NCI-H748 (cell line): ENCODE data around the gene PBX4.
"Not testable (repeated sequence)": the region's sequence is repeated elsewhere in the genome, so short reads cannot be mapped to it uniquely, and the experiment has no call there.

ENCODE experiments used
- DNase-seq: peaks from one replicate; lab custom pipeline; 2025; ENCODE audit not compliant: unreplicated experiment; lab: John Stamatoyannopoulos, UW

The PBX4 gene

DNA sequence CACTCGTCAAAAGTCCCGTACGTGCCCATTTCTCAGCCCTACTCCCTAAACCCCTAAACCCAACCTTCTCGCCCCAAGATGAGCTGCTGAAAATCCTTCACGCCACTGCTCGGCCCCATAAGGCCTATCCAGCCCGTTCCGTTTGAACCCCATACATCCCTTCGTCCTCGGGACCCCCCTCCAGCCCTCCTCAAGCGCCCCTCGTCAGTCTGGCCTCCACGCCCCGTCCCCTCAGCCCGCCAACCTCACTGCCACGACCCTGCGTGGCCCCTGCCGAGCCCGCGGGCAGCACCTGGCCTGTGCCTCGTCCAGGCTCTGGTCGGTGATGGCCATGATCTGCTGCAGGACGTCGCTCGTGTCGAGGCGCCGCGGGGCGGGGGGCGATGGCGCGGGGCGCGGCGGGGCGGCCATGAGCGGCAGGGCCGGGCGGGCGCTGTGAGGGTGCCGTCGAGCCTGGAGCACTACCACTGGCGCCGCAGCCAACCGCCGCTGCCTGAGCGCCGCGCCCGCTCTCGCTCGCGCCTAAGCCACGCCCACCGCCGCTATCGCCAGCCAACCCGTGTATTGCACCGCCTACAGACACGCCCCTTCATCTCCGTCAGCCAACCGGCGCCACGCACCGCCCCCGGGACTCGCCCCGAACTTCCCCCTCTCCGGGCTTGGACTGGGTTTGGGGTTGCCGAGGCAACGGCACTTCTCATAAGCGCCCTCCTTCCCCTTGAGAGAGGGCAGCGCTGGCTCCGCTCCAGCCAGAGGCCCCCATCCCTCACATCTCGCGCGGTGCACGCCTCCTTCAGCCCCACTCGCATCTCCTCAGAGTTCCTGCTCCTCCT, at the start of gene PBX4:
Gene PBX4, minus strand, starts transcription at position 469 of the 833 bp plus-strand sequence. Its CDS starts 58 bp downstream, at position 411.
- peak; percentile 99 for DNase-seq

DNA sequence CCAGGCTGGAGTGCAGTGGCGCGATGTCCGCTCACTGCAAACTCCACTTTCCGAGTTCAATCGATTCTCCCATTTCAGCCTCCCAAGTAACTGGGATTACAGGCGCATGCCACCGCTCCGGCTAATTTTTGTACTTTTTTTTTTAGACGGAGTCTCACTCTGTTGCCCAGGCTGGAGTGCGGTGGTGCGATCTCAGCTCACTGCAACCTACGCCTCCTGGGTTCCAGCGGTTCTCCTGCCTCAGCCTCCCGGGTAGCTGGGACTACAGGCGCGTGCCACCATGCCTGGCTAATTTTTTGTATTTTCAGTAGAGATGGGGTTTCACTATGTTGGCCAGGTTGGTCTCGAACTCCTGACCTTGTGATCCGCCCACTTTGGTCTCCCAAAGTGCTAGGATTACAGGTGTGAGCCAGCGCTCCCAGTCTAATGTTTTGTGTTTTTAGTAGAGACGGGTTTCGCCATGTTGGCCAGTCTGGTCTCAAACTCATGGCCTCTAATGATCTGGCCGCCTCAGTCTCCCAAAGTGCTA, 47.0 kb upstream of the PBX4 start:
- not testable (repeated sequence) for DNase-seq

DNA sequence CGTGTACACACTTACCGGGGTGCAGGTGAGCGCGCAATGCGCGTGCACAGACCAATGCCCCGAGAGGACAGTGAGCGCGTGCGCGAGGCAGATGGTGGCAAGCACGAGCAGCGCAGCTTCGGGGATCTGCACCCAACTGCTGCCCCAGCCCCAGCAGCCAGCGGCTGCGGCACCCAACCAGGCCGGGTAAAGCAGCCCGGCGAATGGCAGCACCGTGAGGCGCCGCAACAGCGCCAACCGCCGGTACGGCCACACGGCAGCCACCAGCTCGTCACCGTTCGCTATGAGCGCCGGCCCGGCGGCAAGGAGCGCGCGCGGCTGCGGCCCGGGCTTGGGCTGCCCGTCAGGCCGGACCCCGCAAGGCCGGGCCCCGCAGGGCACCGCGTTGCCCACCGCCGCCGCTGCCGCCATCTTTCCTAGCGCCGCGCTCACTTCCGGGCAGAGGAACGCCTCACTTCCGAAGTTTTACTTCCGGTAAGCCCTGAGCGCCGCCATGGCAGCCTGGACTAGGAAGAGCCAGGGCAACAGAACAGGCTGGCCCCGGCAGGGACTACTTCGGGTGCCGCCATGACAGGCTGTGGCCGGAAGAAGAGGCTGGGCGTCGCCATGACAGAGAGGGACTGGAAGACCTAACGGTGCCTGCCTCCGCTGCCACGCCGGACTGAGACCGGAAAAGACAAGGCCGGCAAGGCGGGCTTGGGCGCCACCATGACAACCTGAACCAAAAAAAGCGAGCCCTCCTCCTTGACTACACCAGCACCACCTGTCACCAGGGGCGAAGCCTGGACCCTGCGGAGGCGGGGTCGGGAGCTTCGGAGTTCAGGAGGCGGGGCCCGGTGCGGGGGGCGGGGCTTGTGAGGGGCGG, 45.0 kb upstream of the PBX4 start, which contains the start of gene ATP13A1:
Gene ATP13A1, minus strand, starts transcription at position 421 of the 865 bp plus-strand sequence. Its CDS starts 10 bp downstream, at position 411.
- peak; percentile 99 for DNase-seq

GRCh38 chr19:19662871-19663255, 44.4 kb upstream of the PBX4 start:
- no peak for DNase-seq

DNA sequence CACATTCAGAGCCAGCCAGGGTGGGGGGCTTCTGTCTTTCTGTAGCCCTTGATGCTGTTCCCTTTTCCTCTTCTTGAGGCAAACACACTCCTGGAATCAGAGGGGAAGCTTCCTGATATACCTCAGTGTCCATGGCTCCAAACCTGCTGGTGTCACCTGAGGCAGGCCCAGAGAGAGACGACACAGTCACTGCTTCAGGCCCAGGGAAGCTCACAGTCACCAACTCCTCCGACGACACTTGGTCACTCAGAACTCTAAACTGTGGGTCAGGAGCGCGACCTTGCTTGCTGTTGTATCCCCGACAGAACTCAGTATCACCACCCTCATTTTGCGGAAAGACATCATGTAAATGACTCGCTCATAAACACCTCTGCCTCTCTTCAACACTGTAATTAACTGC, 43.9 kb upstream of the PBX4 start:
- no peak for DNase-seq

- no peak for DNase-seq
These were observed 43.3 kb upstream of the PBX4 start for GRCh38 chr19:19661675-19662251.

- DNase-seq = no peak
These were observed 42.7 kb upstream of the PBX4 start for GRCh38 chr19:19661141-19661674.

- no peak for DNase-seq
These were observed 41.3 kb upstream of the PBX4 start for GRCh38 chr19:19659646-19660245.

DNA sequence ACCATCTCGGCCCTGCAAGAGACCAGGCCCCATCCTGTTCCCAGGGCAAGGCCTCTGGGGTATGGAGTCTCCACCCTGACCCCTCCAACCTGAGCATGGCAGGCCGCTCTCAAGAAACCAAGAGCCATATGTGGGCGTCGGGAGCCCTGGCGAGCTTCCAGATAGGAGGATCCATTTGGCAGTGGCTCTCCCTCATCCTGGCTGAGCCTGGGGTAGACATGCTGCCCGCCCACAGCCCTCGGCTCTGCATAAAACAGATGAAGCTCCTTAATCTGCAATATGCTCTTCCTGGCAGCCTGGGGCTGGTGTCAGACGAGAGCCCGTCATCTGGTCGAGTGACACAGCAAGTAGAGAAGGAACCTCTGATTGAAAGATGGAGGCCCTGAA, 38.9 kb upstream of the PBX4 start:
- no peak for DNase-seq

GRCh38 chr19:19656451-19657396, 38.2 kb upstream of the PBX4 start:
- no peak for DNase-seq

DNA sequence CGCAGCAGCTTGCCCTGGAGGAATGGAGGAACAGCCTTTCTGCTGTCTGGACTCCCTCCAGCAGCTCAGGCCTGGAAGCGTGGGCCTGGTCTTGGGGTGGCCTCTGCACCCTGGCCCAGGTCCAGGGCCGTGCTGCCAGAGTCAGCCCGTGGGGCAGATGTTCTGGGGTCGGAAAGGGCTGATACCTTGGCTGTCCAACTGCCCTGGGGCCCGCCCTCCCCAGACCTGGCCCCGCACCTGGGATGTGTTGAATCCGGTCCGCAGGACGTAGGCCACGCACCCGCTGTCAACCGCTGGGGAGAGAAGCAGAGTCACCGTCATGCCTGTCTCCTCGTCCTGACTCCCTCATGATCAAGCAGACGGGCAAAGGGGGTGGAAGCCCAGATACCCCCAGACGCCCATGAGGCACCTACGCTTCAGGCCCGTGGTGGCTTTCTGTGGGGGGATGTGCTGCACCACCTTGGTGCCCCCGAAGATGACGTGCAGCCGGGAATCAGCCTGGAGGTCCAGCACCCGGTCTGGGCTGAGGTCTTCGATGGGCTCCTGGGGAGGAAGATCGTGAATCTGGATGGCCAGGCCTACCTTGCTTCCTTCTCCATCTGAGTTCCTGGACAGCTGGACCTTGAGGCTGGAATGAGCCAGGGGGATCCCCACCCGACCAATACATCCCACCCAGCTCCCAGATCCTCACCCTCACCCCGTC, 37.3 kb upstream of the PBX4 start:
- DNase-seq = no peak

- no peak for DNase-seq
These were observed 36.6 kb upstream of the PBX4 start for GRCh38 chr19:19655051-19655594.

DNA sequence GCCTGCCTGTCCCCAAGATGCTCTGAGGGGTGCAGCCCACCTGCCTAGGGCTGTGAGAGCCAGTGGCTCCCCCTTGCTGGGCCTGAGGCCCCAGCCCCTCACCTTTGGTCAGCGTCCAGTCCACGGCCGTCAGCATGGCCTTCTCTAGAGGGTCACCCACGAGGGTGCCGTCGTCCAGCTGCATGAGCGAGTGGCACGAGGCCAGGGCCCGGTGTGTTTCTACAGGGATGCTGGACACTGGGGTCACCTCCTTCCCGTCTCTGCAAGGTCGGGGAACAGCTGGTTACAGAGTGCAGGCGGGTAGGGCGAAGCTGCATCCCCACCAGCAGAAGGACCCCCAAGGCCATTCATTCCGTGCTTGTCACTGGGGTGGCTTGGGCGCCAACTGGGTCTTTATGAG, 36.0 kb upstream of the PBX4 start:
- no peak for DNase-seq

DNA sequence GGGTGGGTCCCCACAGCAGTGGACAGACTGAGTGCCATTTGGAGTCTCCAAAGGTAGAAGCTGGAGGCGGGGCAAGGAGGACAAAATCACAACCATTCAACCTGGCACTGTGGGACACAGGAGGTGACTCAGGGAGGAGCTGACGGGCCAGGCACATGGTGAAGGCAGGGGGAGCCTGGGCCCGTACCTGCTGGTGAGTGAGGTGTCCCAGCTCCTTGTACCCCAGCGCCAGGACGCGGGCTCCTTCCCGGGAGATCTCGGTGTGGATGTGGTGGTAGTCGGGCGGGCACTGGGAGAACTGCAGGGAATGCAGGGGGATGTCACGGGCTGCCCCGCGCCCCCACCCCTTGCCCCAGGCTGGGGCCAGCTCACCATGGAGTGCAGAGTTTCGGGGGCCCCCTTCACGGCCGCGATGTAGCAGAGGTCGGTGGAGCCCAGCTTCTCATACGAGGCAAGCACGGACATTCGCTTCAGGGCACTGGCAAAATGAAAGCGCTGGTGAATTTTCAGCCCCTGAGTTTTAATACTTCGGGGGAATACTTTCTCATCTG, 35.2 kb upstream of the PBX4 start:
- DNase-seq = no peak

DNA sequence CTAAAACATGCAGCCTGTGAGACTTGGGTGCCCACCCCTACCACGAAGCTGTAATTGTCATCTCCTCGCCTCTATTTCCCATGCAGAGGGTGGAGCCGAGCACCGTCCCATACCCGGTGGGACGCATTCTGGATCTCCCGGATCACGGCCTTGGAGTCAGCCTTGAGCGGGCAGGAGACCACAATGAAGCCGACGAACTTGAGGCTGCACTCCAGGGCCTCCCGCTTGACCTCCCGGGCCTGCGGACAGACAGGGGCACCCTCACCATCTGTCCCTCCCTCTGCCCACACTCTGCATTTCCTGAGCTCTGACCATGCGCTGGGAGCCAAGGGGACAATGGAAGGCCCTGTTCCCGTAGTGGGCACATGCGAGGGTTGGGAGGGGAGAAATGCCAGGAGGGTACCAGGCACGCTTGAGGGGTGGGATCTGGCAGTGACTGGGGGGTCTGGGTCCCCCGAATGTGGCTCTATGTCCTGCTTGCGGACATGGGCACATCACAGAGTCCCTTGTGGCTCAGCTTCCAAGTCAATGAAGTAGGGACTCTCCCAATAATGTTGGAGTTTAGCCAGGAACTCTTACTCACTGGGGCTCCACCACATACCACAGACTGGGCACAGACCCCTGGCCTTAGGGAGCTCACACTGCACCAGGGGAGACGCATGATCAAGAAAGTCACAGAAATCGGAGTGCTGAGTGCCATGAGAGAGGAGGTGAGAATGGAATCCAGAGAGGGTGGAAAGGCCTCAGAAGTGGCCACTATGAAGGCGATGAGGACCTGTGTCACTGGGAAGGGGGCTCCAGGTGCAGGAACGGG, 34.2 kb upstream of the PBX4 start:
- DNase-seq = no peak

DNA sequence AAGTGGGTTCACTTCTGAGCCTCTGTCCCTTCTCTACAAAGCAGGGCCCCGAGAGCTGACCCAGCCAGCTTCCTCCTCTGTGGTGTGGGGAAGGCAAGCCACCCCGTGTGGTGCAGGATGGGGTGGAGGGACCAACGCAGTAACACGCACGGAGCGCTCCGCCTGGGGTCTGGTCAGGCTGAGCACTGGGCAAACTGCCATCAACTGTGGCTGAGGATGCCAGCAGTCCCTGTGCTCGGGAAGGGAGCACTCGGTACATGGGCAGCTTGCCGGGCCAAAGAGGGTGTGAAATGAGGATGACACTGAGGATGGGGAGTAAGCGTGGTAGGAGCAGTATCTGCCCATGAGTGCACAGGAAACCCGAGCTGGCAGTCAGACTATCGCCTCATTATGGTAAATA, 32.6 kb upstream of the PBX4 start:
- no peak for DNase-seq

DNA sequence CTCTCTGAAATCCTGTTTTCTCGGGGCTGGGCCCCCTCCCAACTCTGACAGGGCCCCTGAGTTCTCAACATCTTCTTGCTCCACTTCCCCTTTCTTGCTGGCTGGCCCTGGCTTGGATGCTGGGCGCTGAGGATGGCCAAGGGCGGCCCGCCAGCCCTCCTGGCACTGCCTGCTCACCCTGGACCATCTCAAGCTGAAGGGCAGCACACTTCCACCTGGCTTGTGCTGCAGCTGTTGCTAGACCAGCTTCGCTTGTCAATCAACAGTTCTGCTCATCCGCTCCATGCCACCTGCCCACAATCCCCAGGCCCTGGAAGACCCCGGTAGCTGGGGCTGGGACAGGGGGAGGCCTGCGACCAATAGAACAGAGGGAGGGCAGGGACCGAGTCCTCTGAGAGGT, 31.8 kb upstream of the PBX4 start:
- DNase-seq = no peak

DNA sequence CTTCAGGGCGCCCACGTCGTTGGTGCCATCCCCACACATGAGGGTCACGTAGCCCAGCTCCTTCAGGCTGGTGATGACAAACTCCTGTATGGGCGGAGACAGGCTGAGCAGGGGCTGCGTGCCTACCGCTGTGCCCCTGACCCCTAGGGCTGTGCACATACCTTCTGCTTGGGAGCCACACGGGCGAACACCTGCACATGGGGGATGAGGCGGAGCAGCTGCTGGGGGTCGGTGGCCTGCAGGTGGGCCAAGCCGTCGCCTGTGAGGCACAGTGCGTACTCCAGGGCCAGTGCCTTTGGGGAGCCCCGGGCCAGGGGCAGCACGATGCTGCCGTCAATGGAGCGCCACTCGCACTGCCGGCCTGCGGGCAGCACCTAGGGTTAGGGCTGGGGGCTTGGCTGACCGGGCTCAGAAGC, 31.1 kb upstream of the PBX4 start:
- DNase-seq = no peak
